Stimulated activated CD4-positive, alpha-beta T cell treated with anti-CD3 and anti-CD28 coated beads, Interleukin-12 subunit alpha, Interleukin-12 subunit beta, amount 100 ng/mL, for 24 hours (primary cell): ENCODE measurements around the gene POU4F1.

Experiments used
- DNase-seq, 2 experiments: peaks; one replicate each; pipeline ENCODE4 v3.0.0-alpha.2; 2020; ENCODE audit warnings: low read depth in 2 of 2

The POU4F1 gene

DNA sequence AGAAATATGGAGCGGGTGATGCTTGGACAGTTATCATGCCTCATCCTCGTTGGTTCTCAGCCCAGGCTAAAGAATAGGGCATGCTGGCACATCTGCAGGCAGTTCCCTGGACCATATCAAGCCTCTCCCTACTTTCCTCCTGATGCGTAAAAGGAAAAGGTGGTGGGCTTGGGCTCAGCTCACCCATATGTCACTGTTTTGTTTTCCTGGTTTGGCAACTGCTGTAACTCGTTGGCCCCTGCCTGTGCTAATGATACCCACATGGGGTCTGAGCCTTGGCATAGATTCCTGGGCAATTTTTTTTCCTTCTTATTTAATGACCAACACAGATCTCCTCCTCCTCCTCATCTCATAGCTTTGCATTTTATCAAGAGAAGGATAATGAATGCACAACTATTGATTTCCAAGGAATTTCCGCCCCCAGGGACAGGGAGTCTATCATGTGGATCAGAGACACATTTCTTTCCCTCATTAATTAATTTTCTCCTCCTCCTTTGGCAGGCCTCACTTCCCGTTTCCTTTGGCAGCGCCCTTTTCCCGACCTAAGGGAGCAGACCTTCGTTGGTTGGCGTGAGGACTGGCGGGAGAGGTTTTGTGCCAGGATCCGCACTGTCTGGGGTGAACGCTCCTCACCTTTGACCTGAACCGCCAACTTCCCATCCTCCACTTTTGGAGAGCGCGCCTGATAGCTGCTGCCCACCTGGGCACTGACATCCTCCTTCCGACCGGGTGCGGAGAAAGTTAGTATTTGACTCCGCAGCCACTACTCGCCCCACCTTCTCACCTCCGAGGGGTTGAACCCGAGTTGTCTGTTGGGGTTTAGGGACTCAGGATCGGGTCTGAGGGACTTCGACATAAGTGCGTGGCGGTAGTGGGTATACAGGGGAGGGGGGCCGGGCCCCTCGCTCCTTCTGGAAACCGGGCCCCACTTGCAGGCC lies 3.4 kb upstream of the POU4F1 start:
- no peak for DNase-seq

DNA sequence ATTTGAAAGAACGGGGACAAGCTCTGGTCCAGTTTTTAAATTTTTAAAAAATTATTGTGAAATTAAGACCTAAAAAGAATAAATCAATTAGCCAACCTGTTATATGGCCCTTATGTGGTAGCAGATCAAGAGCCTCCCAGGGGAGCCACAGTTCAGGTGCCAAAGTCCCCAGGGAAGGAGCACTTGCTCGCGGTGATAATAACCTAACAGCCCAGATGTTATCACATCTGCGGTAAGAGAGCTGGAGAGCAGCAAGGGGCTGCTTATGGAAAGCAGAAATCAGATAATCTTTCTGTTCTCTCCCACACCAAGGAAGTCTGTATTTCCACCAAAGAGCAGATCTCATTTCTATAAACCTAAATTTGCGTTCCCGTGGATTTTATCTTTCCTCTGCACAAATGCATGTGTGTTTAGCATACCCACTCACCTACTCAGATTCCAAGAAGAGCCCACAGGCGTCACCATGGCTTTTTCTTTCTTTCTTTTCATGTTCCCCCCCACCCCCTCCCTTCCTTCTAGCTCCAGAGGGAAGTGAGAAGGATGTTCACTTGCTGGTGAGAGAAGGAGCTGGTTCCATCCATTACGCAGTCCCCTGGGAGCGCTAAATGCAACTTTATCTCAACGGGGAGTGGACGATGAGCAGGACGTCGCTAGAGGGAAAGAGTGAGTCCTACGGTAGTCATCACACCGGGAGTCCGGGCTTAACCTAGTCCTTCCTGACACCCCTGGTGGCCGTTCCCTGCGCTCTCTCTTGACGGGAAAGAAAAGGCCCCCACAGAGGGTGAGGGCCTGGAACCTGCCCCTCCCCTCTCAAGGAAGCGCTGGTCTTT lies 1.6 kb upstream of the POU4F1 start:
- DNase-seq: no peak

DNA sequence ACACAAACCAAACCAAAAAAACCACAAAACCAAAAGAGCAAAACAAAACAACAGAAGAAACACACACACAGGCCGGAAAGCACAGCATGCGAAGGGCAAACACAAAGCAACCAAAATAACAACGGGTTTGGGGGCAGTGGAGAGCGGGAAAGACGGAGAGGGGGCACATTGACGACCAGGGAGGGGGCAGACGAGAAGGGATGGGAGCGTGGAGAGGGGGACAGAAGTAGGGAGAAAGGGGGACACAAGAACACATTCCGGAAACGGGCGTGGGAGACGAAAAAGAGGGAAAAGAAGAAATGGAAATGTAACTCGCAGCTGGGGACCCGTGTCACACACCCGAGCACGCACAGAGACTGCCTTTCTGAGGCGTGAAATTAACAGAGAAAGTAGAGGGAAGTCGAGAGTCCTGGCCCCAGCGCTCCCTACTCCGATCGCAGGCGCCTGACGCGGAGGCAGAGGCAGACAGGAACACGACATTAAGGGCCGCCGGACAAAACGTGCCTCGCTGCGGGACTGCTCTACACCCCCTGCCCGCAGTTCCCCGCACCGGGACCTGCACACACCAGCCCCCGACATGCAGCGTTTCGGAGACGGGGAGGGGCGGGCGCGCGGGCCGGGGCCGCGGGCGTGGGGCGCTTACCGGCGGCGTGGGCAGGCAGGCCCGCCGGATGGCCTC lies 652 bp downstream of the POU4F1 start:
- no peak for DNase-seq

DNA sequence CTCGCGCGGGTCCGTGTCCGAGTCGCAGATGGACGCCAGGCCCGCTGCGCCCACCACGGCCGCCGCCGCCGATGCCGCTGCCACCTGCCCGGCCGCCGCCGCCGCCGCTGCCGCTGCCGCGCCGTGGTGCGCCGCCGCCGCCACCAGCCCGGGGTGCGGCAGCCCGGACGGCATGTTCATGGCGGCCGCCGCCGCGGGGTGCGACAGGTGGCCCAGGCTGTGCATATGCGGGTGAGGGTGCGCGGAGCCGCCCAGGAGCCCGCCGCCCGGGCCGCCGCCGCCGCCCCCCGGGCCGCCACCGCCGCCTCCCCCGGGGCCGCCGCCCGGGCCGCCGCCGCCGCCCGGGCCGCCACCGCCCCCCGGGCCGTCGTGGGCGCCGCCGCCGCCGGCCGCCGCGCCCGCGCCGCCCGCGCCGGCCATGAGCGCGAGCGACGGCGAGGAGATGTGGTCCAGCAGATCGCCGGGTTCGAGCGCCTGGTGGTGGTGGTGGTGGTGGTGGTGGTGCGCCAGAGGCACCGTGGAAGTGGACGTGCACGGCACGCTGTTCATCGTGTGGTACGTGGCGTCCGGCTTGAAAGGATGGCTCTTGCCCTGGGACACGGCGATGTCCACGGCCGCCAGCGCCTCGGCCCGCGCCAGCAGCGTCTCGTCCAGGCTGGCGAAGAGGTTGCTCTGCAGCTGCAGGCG lies 1.3 kb downstream of the POU4F1 start:
- no peak for DNase-seq

- no peak for DNase-seq
These were observed 2.1 kb downstream of the POU4F1 start for GRCh38 chr13:78601124-78601873.

DNA sequence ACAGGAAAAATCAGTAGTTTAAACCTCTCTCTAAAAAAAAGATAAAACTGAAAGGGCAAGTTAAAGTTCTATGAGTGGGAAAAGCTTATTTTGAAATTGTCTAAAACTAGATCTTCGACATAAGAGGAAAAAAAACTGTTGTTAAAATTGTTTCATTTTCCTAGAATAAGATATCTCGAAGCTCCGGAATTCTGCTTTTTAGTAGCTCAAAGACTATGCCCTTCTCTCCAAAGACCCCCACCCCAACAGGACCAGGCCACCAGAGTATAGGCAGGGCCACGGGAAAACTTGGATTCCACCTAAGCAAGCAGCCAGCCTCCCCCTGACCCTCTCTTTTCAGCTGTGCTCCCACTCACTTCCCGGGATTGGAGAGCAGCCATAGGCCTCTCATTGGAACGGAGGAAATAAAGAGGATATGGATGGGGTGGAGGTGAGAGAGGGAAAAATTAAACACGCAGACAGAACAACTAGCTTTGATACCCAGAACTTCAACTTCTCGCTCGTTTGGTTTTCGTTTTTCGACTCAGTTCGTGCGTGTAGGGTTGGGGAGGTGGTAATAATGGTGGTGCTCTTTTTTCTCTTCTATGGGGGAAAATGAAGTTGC lies 3.0 kb downstream of the POU4F1 start:
- DNase-seq: no peak

- no peak for DNase-seq
These were observed 3.6 kb downstream of the POU4F1 start for GRCh38 chr13:78599645-78600279.

DNA sequence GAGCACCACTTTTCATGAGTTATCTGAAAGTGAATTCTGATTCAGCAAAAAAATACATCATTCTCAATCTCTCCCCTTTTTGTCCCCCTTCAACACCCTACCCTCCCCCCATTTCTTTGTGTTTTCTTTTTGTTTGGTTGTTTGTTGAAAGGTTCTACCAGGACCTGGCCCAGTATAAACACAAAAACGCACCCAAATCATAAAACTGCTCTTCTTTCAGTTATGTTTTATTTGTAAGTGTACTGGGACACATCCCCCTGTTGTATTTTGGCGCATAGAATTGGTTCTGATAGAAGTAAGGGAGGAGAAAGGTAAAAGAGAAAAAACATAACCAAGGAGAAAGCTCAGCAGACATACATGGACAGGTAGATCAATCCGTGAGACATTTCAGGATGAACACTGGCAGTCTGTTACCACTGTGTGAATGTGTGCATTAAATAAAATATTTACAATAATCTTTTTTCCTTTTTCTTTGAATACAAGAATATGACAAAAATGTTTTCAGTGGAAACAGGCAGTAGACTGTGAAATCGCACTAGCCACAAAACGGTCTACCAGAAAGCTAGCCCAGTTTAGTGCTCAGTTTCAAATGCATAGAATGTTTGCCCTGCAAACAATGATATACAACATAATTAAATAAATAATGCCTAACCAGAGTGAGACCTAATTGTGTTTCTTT lies 4.2 kb downstream of the POU4F1 start:
- no peak for DNase-seq

GRCh38 chr13:78598116-78598781 lies 5.1 kb downstream of the POU4F1 start:
- DNase-seq: no peak

- no peak for DNase-seq
These were observed 5.8 kb downstream of the POU4F1 start for GRCh38 chr13:78597602-78597932.

DNA sequence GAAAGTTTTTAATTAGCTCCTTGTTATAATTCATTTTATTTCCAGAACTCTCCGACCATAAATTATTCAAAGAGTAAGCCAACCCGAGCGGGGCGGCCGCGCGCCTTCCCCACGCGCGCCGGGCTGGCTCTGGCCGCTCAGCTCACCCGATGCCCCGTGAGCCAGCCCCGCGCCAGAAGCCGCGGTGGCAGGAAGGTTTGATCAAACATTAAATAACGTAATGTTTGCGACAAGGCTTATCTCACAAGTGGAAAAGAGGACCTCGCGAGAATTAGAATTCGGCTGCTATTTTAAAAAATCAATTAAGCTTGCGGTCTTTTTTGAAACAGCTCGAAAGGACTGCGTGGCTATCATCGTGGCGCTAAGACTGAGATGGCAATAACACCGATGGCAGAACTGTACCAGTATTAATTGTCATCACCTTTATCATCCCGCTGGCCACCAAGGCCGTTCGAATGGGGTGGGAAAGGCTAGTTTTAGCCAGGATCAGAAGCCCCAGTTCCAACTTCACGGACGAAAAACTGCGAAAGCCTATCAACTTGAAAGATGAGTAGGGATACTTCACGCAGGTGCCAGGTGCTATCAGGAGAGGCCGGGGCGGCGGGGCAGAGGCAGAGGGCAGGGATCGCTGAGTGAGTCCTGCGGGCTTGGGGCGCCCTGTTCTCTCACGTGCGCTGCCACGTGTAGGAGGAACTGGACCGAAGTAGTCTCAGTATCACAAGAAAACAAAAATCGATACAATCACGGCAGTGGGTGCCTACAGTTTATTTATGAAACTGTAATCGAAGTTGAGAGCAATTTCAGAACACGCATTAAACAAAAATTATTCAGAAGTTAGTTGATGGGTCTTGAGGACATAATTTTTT lies 6.4 kb downstream of the POU4F1 start:
- DNase-seq: no peak

DNA sequence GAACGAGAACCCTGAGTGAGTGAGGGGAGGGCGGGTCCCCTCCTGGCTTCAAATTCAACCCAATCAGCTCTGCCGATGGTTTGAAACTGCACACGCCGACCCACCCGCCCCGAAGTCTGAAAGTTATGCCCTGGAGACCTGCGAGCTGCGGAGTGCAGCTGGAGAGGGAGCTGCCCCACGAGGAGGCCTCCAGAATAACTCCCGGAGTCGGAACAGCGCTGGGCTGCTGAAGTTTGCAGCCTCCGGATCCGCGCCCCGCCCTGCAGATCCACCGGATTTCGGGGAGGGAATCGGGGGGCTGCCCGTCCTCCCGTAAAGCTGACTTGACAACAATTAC lies 7.0 kb downstream of the POU4F1 start:
- DNase-seq: no peak

GRCh38 chr13:78595495-78596398 lies 7.6 kb downstream of the POU4F1 start:
- DNase-seq: no peak

GRCh38 chr13:78594456-78594975 lies 8.8 kb downstream of the POU4F1 start:
- no peak for DNase-seq

DNA sequence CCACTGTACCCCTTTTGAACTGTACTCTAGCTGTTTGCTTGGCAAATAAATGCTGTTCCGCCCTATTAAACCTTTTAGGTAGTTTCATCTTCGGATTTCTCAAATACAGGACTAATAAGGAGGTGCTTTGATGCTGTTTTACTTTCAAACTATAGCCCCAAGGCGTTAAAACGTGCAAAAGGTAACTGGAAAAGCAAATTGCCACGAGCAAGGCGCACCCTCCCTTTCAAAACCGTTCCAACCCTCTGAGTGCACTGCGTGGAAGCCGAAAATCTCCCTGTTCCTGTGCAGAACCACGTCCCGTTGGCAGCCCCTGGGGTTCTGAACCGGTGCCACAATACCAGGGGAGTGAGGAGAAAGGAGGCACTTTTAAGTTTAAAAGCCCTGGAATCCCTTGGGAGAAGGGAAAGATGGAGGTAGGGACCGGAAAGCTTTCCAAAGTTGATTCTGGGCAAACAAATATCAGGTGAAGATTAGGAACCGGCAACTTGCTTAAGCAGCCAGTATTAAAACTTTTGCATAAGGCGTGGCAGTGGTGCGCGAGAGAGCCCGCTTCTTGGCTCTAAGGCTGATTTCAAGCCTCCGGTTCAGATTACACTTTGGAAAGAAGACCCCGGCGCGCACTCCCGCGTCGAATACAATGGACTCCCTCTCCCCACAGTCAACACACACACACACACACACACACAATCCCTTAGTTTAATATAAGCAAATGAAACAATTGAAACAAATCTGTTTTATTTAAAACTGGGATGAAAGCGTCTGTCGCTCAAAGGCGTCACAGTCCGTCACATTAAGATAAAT lies 9.5 kb downstream of the POU4F1 start:
- DNase-seq: no peak

- no peak for DNase-seq
These were observed 10.2 kb downstream of the POU4F1 start for GRCh38 chr13:78593129-78593528.
